Body of pancreas (tissue), 4 donors: ENCODE results near the gene CRK.

Experiments used
- POLR2A ChIP-seq, 3 donors: fragments of 450-650 bp; IDR thresholded peaks; one replicate each; pipeline ENCODE4 v1.6.1; 2016; ENCODE audit warnings: antibody characterized with exemption in 3 of 3, mild to moderate bottlenecking in 2 of 3
- TF ChIP-seq, protein P1 (sequence below), 7 experiments: fragments of 450-650 bp in 4 of 7; fragments of 200-600 bp in 3 of 7; sonication (generic) in 3 of 7; IDR thresholded peaks; one replicate each; pipeline ENCODE4 v1.5.1; 2016 to 2019; ENCODE audit warnings: antibody characterized with exemption in 7 of 7

GRCh38 chr17:1462164-1463112, 6.4 kb upstream of the CRK start:
- TF ChIP-seq, protein P1, sequence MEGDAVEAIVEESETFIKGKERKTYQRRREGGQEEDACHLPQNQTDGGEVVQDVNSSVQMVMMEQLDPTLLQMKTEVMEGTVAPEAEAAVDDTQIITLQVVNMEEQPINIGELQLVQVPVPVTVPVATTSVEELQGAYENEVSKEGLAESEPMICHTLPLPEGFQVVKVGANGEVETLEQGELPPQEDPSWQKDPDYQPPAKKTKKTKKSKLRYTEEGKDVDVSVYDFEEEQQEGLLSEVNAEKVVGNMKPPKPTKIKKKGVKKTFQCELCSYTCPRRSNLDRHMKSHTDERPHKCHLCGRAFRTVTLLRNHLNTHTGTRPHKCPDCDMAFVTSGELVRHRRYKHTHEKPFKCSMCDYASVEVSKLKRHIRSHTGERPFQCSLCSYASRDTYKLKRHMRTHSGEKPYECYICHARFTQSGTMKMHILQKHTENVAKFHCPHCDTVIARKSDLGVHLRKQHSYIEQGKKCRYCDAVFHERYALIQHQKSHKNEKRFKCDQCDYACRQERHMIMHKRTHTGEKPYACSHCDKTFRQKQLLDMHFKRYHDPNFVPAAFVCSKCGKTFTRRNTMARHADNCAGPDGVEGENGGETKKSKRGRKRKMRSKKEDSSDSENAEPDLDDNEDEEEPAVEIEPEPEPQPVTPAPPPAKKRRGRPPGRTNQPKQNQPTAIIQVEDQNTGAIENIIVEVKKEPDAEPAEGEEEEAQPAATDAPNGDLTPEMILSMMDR (IDR thresholded peaks at IDR 0.05): no peak
- no peak for TF ChIP-seq POLR2A (IDR thresholded peaks at IDR 0.05)
